Thyroid gland (tissue), 4 donors: Measurements from ENCODE around the gene P2RX3.

Experiments
- CTCF ChIP-seq, 6 experiments: fragments of 200-600 bp in 3 of 6; fragments of 450-650 bp in 3 of 6; sonication (generic) in 3 of 6; IDR thresholded peaks; one replicate each; pipeline ENCODE4 v1.5.1; 2016 to 2019; ENCODE audit warnings: antibody characterized with exemption in 6 of 6, mild to moderate bottlenecking in 2 of 6, inconsistent platforms in 1 of 6, moderate library complexity in 1 of 6
- POLR2A ChIP-seq, 2 donors: fragments of 450-650 bp; IDR thresholded peaks; one replicate each; pipeline ENCODE4 v1.6.1; 2017; ENCODE audit warnings: antibody characterized with exemption in 2 of 2, mild to moderate bottlenecking in 2 of 2, moderate library complexity in 1 of 2

GRCh38 chr11:57391539-57391938 is 53.4 kb downstream of the P2RX3 start:
- TF ChIP-seq POLR2A (IDR thresholded peaks at IDR 0.05) = no peak
- TF ChIP-seq CTCF (IDR thresholded peaks at IDR 0.05) = no peak
